Liver (tissue), 3 donors: Measurements from ENCODE around the gene FRA10AC1.

ENCODE experiments used
- GABPA ChIP-seq, 2 donors: IDR thresholded peaks in 1 of 2; conservative IDR thresholded peaks in 1 of 2; 2 replicates each; pipeline ENCODE4 v1.6.1; 2016; ENCODE audit warnings: antibody characterized with exemption in 2 of 2, mild to moderate bottlenecking in 1 of 2, moderate library complexity in 1 of 2
- HNF4A ChIP-seq, 2 donors: conservative IDR thresholded peaks; 2 replicates each; pipeline ENCODE4 v1.6.1; 2016; ENCODE audit warnings: antibody characterized with exemption in 2 of 2, mild to moderate bottlenecking in 2 of 2
- JUND ChIP-seq, 2 donors: IDR thresholded peaks; 2 replicates each; pipeline ENCODE4 v1.6.1; 2016; ENCODE audit warnings: antibody characterized with exemption in 2 of 2
- RAD21 ChIP-seq, 2 donors: IDR thresholded peaks; 2 replicates each; pipeline ENCODE4 v1.6.1; 2016; ENCODE audit warnings: antibody characterized with exemption in 2 of 2, mild to moderate bottlenecking in 2 of 2
- SP1 ChIP-seq: IDR thresholded peaks from 2 replicates; pipeline ENCODE4 v1.6.1; 2018; ENCODE audit warnings: antibody characterized with exemption, mild to moderate bottlenecking
- TAF1 ChIP-seq: conservative IDR thresholded peaks from 2 replicates; pipeline ENCODE4 v1.6.1; 2016; ENCODE audit warnings: antibody characterized with exemption, mild to moderate bottlenecking
- YY1 ChIP-seq: IDR thresholded peaks from 2 replicates; pipeline ENCODE4 v1.6.1; 2016; ENCODE audit warnings: antibody characterized with exemption, mild to moderate bottlenecking
- TF ChIP-seq, protein P1 (sequence below): fragments of 150-350 bp; IDR thresholded peaks from 2 replicates; pipeline ENCODE4 v1.5.1; 2017; ENCODE audit warnings: improper control_type of control experiment, low read depth, low read length; ENCODE audit not compliant: missing input control
- TF ChIP-seq, protein P2 (sequence below): IDR thresholded peaks from 2 replicates; pipeline ENCODE4 v1.6.1; 2016; ENCODE audit warnings: antibody characterized with exemption, mild to moderate bottlenecking
- TF ChIP-seq, protein P3 (sequence below): IDR thresholded peaks from 2 replicates; pipeline ENCODE4 v1.6.1; 2016; ENCODE audit warnings: antibody characterized with exemption
- donor health status: healthy.
- donor health status: healthy.

DNA sequence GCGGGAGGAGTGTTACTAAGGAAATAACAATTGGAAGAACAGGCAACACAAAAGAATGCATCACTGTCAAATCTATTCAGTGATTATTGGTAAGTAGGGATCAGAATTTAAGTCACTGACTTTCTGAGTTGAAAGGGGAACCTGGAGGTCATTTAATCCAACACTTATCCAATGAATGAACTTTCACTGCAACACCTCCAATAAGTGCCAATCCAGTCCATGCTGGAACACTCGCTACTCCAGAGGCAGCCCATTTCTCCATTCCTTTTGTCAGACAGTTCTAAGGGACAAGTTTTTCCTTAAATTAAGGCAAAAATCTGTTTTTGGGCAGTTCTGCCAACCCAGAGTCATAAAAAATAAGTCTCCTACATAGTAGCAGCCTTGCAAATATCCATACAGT, 29.5 kb downstream of the FRA10AC1 start:
- TF ChIP-seq SP1 (no peak), RAD21 (IDR thresholded peaks at IDR 0.05) (no peak), TAF1 (no peak), JUND (IDR thresholded peaks at IDR 0.05) (no peak), HNF4A (conservative IDR thresholded peaks at IDR 0.05) (peak in 1 of 2 donors; percentile 7), GABPA (IDR thresholded peaks at IDR 0.05 in 1 of 2, conservative IDR thresholded peaks at IDR 0.05 in 1 of 2) (no peak), YY1 (no peak)
- TF ChIP-seq, protein P1, sequence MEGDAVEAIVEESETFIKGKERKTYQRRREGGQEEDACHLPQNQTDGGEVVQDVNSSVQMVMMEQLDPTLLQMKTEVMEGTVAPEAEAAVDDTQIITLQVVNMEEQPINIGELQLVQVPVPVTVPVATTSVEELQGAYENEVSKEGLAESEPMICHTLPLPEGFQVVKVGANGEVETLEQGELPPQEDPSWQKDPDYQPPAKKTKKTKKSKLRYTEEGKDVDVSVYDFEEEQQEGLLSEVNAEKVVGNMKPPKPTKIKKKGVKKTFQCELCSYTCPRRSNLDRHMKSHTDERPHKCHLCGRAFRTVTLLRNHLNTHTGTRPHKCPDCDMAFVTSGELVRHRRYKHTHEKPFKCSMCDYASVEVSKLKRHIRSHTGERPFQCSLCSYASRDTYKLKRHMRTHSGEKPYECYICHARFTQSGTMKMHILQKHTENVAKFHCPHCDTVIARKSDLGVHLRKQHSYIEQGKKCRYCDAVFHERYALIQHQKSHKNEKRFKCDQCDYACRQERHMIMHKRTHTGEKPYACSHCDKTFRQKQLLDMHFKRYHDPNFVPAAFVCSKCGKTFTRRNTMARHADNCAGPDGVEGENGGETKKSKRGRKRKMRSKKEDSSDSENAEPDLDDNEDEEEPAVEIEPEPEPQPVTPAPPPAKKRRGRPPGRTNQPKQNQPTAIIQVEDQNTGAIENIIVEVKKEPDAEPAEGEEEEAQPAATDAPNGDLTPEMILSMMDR: no peak
- TF ChIP-seq, protein P2, sequence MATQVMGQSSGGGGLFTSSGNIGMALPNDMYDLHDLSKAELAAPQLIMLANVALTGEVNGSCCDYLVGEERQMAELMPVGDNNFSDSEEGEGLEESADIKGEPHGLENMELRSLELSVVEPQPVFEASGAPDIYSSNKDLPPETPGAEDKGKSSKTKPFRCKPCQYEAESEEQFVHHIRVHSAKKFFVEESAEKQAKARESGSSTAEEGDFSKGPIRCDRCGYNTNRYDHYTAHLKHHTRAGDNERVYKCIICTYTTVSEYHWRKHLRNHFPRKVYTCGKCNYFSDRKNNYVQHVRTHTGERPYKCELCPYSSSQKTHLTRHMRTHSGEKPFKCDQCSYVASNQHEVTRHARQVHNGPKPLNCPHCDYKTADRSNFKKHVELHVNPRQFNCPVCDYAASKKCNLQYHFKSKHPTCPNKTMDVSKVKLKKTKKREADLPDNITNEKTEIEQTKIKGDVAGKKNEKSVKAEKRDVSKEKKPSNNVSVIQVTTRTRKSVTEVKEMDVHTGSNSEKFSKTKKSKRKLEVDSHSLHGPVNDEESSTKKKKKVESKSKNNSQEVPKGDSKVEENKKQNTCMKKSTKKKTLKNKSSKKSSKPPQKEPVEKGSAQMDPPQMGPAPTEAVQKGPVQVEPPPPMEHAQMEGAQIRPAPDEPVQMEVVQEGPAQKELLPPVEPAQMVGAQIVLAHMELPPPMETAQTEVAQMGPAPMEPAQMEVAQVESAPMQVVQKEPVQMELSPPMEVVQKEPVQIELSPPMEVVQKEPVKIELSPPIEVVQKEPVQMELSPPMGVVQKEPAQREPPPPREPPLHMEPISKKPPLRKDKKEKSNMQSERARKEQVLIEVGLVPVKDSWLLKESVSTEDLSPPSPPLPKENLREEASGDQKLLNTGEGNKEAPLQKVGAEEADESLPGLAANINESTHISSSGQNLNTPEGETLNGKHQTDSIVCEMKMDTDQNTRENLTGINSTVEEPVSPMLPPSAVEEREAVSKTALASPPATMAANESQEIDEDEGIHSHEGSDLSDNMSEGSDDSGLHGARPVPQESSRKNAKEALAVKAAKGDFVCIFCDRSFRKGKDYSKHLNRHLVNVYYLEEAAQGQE: no peak
- TF ChIP-seq, protein P3, sequence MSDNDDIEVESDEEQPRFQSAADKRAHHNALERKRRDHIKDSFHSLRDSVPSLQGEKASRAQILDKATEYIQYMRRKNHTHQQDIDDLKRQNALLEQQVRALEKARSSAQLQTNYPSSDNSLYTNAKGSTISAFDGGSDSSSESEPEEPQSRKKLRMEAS: no peak
